ENCODE data around the gene RDH11.

The RDH11 gene

GRCh38 chr14:67650151-67650550, 45.4 kb downstream of the RDH11 start:
- DNase-seq (ENCODE audit: low read depth) = no peak
- no peak overlapping the region for H3K4me3 ChIP-seq (ENCODE audit: low read length)
- TF ChIP-seq CTCF (IDR thresholded peaks at IDR 0.05; ENCODE audit: insufficient read depth, low read depth, low read length, missing control alignments) = no peak

- no peak overlapping the region for H3K4me3 ChIP-seq (ENCODE audit: low read length)
- no peak for TF ChIP-seq CTCF (IDR thresholded peaks at IDR 0.05; ENCODE audit: insufficient read depth, low read depth, low read length, missing control alignments)
- DNase-seq (ENCODE audit: low read depth) = no peak
Observed at GRCh38 chr14:67646131-67646530, 49.4 kb downstream of the RDH11 start.

- H3K4me3 ChIP-seq (ENCODE audit: low read length) = no peak overlapping the region
- no peak for TF ChIP-seq CTCF (IDR thresholded peaks at IDR 0.05; ENCODE audit: insufficient read depth, low read depth, low read length, missing control alignments)
- DNase-seq (ENCODE audit: low read depth) = no peak
Observed at GRCh38 chr14:67645414-67645813, 50.1 kb downstream of the RDH11 start.

GRCh38 chr14:67644428-67644827, 51.1 kb downstream of the RDH11 start:
- no peak for DNase-seq (ENCODE audit: low read depth)
- H3K4me3 ChIP-seq (ENCODE audit: low read length) = no peak overlapping the region
- TF ChIP-seq CTCF (IDR thresholded peaks at IDR 0.05; ENCODE audit: insufficient read depth, low read depth, low read length, missing control alignments) = no peak

GRCh38 chr14:67643713-67644112, 51.9 kb downstream of the RDH11 start:
- no peak overlapping the region for H3K4me3 ChIP-seq (ENCODE audit: low read length)
- peak; percentile 18 for DNase-seq (ENCODE audit: low read depth)
- TF ChIP-seq CTCF (IDR thresholded peaks at IDR 0.05; ENCODE audit: insufficient read depth, low read depth, low read length, missing control alignments) = no peak

GRCh38 chr14:67641902-67642749, 53.4 kb downstream of the RDH11 start:
- DNase-seq (ENCODE audit: low read depth) = no peak
- TF ChIP-seq CTCF (IDR thresholded peaks at IDR 0.05; ENCODE audit: insufficient read depth, low read depth, low read length, missing control alignments) = no peak
- H3K4me3 ChIP-seq (ENCODE audit: low read length) = no peak overlapping the region

- no peak for DNase-seq (ENCODE audit: low read depth)
- no peak overlapping the region for H3K4me3 ChIP-seq (ENCODE audit: low read length)
- no peak for TF ChIP-seq CTCF (IDR thresholded peaks at IDR 0.05; ENCODE audit: insufficient read depth, low read depth, low read length, missing control alignments)
Observed at GRCh38 chr14:67641480-67641879, 54.1 kb downstream of the RDH11 start.

Data from epithelial cell of esophagus (primary cell).